IPS-18a (cell line): ENCODE data around the gene TCHH.
"Not testable (repeated sequence)": the region's sequence is repeated elsewhere in the genome, so short reads cannot be mapped to it uniquely, and the experiment has no call there.

ENCODE experiments used
- H3K27ac ChIP-seq: one replicate; pipeline ENCODE4 v1.5.1; 2013; ENCODE audit warnings: low read length
- H3K27me3 ChIP-seq: one replicate; pipeline ENCODE4 v1.6.1; 2013; ENCODE audit warnings: mild to moderate bottlenecking, low read length; ENCODE audit not compliant: control insufficient read depth, insufficient read depth
- H3K36me3 ChIP-seq: one replicate; pipeline ENCODE4 v1.6.1; 2013; ENCODE audit warnings: low read depth, low read length; ENCODE audit not compliant: control insufficient read depth
- H3K4me1 ChIP-seq: one replicate; pipeline ENCODE4 v1.6.1; 2013; ENCODE audit warnings: low read depth, low read length; ENCODE audit not compliant: control insufficient read depth
- H3K4me3 ChIP-seq: one replicate; pipeline ENCODE4 v1.5.1; 2013; ENCODE audit warnings: low read length
- H3K9ac ChIP-seq: one replicate; pipeline ENCODE4 v1.6.1; 2013; ENCODE audit warnings: mild to moderate bottlenecking, low read length, moderate library complexity
- H3K9me3 ChIP-seq: one replicate; pipeline ENCODE4 v1.6.1; 2013; ENCODE audit warnings: low read depth, low read length; ENCODE audit not compliant: control insufficient read depth

The TCHH gene

DNA sequence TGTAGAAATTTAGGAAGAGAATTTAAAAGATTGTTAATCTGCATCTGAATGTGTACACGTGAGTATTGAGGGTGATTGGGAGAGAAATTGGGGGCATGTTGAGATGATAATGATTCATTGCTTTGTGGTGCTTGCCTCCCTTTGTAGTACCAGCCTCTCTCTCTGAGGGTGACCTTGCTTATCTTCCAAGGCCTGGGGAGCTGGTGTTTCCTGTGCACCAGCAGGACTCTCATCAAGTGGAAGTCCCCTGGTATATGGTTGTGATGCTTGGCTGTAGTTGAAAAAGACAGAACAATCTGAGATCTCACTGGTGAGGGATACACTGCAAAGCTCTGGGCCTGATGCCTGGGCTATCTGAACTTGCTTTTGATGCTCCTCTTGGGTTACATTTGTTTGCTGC is 30.4 kb downstream of the TCHH start:
- Histone ChIP-seq H3K36me3 (no peaks in the 10 kb centered on the region), H3K27ac (no peak overlapping the region), H3K4me1 (no peaks in the 10 kb centered on the region), H3K27me3 (no peaks in the 10 kb centered on the region), H3K9ac (no peak overlapping the region), H3K4me3 (no peak overlapping the region), H3K9me3 (peaks cover 46% of the 10 kb centered on the region)

DNA sequence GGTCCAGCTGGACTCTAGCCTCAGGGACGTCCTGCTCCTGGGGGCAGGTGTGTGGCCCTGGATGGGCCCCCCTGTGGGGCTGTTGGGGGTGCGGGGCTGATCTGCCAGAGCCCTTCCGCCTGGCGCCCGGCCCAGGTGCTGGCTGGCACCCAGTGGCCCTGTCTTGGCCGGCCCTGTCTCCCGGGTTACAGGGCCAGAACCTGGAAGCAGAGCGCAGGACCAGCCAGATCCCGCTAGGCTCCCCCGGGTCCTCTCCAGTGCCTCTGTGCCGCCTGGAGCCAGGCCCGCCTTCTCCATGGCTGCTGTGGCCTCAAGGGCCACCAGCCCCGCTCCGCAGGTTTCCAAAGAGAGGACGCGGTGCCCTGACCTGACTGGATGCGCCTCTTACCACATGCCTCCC is 34.2 kb downstream of the TCHH start:
- peaks cover 31% of the 10 kb centered on the region for H3K9me3 ChIP-seq
- not testable (repeated sequence) for H3K27me3 ChIP-seq, H3K4me1 ChIP-seq, H3K36me3 ChIP-seq, H3K4me3 ChIP-seq, H3K9ac ChIP-seq, H3K27ac ChIP-seq

DNA sequence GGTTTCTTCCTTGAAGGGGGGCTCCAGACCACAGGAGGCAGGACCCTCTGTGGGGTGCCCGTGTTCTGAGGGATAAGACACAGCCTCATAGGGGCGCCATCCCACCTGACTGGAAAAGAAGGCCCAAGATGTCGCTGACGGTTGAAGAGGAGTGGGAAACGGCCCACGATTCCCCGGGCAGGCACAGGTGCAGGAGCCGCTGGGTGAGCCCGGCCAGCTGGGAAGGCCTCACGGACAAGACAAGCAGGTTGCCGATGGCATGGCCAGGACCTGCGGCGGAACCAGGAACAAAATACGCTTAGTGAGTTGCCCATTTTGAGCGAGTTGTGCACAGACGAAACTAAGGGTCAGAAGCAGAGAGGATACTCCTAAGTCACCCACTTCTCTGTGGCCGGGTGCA is 34.8 kb downstream of the TCHH start:
- not testable (repeated sequence) for H3K4me1 ChIP-seq, H3K9ac ChIP-seq, H3K27me3 ChIP-seq, H3K36me3 ChIP-seq, H3K4me3 ChIP-seq, H3K27ac ChIP-seq
- peaks cover 36% of the 10 kb centered on the region for H3K9me3 ChIP-seq

DNA sequence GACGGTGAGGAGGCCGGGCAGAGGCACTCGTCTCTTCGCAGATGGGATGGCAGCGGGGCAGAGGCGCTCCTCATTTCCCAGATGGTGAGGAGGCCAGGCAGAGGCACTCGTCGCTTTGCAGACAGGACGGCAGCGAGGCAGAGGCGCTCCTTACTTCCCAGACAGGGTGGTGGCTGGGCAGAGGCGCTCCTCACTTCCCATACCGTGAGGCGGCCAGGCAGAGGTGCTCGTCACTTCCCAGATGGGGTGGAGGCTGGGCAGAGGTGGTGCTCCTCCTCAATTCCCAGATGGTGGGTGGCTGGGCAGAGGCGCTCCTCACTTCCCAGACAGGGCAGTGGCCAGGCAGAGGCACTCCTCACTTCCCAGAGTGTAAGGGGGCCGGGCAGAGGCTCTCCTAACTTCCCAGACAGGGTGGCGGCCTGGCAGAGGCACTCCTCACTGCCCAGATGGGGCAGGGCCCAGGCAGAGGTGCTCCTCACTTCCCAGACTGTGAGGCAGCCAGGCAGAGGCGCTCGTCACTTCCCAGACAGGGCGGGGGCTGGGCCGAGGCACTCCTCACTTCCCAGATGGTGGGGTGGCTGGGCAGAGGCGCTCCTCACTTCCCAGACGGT is 36.3 kb downstream of the TCHH start:
- Histone ChIP-seq H3K27ac (no peak overlapping the region), H3K36me3 (no peaks in the 10 kb centered on the region), H3K9ac (no peak overlapping the region), H3K4me3 (no peak overlapping the region), H3K4me1 (no peaks in the 10 kb centered on the region), H3K27me3 (no peaks in the 10 kb centered on the region), H3K9me3 (peaks cover 44% of the 10 kb centered on the region)

DNA sequence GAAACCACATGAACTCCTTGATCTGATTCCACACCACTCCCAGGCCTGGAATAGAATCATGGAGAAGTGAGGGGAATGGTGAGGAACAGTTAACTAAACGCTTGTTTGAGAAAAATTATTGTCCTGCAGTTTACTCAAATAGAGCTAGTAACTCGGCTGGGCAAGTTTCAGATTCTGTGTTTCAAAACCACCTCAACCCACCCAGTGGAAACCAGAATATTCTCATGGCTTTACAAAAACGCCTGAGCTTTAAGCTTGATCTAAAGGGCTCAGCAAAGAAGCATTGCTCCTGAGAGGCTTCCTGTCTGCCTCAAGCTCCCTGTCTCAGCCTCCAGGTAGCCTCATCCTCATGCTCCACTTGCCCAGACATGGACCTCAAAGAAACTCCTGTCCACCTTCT is 42.9 kb downstream of the TCHH start:
- Histone ChIP-seq H3K4me3 (no peak overlapping the region), H3K27ac (no peak overlapping the region), H3K4me1 (no peaks in the 10 kb centered on the region), H3K9me3 (peaks cover 71% of the 10 kb centered on the region), H3K9ac (no peak overlapping the region), H3K36me3 (no peaks in the 10 kb centered on the region), H3K27me3 (no peaks in the 10 kb centered on the region)

DNA sequence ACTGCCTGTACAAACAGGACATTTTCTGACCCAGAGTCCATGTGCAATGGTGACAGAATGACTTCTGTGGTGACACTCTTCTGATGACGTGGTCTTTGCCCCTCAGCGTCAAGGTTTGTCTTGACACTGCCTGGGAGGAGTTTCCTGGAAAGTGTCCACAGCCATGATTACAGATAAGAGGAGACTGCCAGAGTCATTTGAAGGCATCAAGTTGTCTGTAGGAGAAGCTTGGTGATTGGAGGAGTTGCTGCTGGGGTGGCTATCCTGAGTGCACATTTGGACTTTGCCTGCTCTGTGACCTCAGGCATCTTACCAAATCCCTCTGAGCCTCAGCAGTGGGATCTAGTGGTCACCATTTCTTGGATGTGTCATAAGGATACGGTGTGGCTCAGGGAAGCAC is 44.1 kb downstream of the TCHH start:
- no peak overlapping the region for H3K4me3 ChIP-seq
- H3K4me1 ChIP-seq: no peaks in the 10 kb centered on the region
- peaks cover 71% of the 10 kb centered on the region for H3K9me3 ChIP-seq
- H3K36me3 ChIP-seq: no peaks in the 10 kb centered on the region
- no peak overlapping the region for H3K9ac ChIP-seq
- no peak overlapping the region for H3K27ac ChIP-seq
- no peaks in the 10 kb centered on the region for H3K27me3 ChIP-seq

DNA sequence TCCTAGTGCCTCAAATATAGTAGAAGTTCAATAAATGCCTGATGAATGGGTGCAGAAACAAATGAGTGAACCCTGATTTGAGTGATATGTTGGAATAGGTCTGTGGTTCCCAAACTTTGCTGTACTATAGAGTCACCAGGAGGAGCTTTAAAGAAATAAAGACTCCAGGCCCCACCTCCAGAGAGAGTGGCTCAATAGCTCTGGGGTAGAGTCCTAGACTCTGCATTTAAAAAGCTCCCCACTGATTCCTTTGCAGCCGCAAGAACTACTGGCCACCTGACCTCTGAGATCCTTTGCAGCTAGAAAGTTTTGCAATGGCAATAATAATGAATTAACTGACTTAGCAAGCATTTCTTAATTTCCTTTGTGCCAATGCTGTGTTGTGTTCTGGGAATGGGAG is 47.3 kb downstream of the TCHH start:
- Histone ChIP-seq H3K9ac (no peak overlapping the region), H3K4me3 (no peak overlapping the region), H3K4me1 (no peaks in the 10 kb centered on the region), H3K27ac (no peak overlapping the region), H3K36me3 (no peaks in the 10 kb centered on the region), H3K9me3 (peaks cover 54% of the 10 kb centered on the region), H3K27me3 (no peaks in the 10 kb centered on the region)

DNA sequence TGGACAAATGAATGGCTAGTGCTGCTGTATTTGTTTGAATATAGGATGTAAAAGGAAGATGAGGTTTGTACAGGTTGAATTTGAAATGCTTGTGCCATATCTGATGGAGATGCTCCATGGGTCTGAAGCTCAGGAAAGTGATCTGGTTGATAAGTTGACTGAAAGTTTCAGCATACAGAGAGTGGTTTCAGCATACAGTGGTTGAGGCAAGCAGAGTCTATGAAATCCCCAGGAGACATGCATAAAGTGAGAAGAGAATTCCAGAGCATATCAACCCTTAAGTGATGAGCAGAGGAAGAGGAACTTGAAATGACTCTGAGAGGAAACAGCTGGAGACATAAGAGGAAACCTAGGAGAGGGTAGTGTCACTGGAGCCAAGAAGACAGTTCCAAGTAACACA is 48.1 kb downstream of the TCHH start:
- Histone ChIP-seq H3K4me1 (no peaks in the 10 kb centered on the region), H3K4me3 (no peak overlapping the region), H3K9ac (no peak overlapping the region), H3K36me3 (no peaks in the 10 kb centered on the region), H3K27ac (no peak overlapping the region), H3K9me3 (peaks cover 52% of the 10 kb centered on the region), H3K27me3 (no peaks in the 10 kb centered on the region)

DNA sequence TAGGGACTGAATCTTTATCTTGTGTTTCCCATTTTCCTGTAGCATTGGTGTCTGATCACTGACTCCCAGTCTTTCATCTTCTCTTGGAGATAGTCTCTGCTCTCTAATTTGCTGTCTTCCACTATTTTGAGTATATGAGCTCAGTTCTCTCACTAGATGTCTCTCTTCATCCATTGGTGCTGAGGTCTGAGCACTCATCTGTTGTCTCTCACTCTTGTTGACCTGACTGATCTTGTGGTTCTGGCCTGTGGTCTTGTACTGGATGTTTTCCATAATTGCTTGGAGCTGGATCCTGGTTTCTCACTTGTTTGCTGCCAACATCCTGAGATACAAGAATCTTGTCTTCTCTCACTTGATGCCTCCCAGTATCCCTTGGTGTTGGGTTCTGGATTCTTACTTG is 53.3 kb downstream of the TCHH start:
- no peak overlapping the region for H3K9ac ChIP-seq
- H3K4me1 ChIP-seq: no peaks in the 10 kb centered on the region
- H3K27me3 ChIP-seq: no peaks in the 10 kb centered on the region
- H3K9me3 ChIP-seq: peaks cover 57% of the 10 kb centered on the region
- H3K36me3 ChIP-seq: no peaks in the 10 kb centered on the region
- H3K27ac ChIP-seq: no peak overlapping the region
- H3K4me3 ChIP-seq: no peak overlapping the region
